ENCODE results near the gene RPA1.

GRCh38 chr17:1800240-1800639 lies 29.6 kb upstream of the RPA1 start:
- TF ChIP-seq CTCF (IDR thresholded peaks at IDR 0.05; ENCODE audit: poor library complexity, severe bottlenecking) = no peak
- no peak for TF ChIP-seq SMC3 (conservative IDR thresholded peaks at IDR 0.05; ENCODE audit: poor library complexity)
- no peak for TF ChIP-seq MXI1 (conservative IDR thresholded peaks at IDR 0.05; ENCODE audit: poor library complexity, severe bottlenecking)
- TF ChIP-seq EP300 (conservative IDR thresholded peaks at IDR 0.05; ENCODE audit: poor library complexity, severe bottlenecking) = no peak
- TF ChIP-seq POLR2AphosphoS5 (IDR thresholded peaks at IDR 0.05) = no peak

Measured in neural cell (in vitro differentiated cells).